HCT116 (cell line): ENCODE data around the gene BARX1. TPM values are rescaled to one million over a fixed set of nuclear protein-coding genes. Genes with fewer than 3 reads are reported as not detected.

Source experiments
- ATAC-seq: fragments of 200-7000 bp; cut with Tn5 transposase; 2 replicates; pipeline ENCODE4 v1.9.1; 2020; ENCODE audit warnings: mild to moderate bottlenecking, moderate library complexity
- BruUV-seq: library from RNA; stranded (reverse); fragments of 400-500 nt; replicated peaks from 2 replicates; lab custom pipeline; 2021; lab: Mats Ljungman, UMichigan
- CTCF ChIA-PET: fragments of 300-600 bp; sonication (Branson Sonifier 250); formaldehyde crosslinking; loops from one replicate; lab custom pipeline; 2021; ENCODE audit warnings: antibody characterized with exemption; lab: Charles Lee
- POLR2A ChIA-PET: fragments of 300-600, 350-600 bp; sonication (Branson Sonifier 250); formaldehyde crosslinking; loops from one replicate; lab custom pipeline; 2021; ENCODE audit warnings: antibody characterized with exemption; lab: Charles Lee
- RAD21 ChIA-PET, 2 experiments: fragments of 300-600 bp; sonication (Branson Sonifier 250); formaldehyde crosslinking; loops; one replicate each; lab custom pipeline; 2023; ENCODE audit warnings: low total read pairs in 2 of 2; ENCODE audit not compliant: uncharacterized antibody in 2 of 2, unreplicated experiment in 2 of 2, low non-redundant PET in 1 of 2; lab: Charles Lee
- DNase-seq: peaks from one replicate; pipeline ENCODE4 v3.0.0-alpha.2; 2010; ENCODE audit warnings: low read depth, low spot score
- H2AFZ ChIP-seq: fragments of 200-600 bp; shearing (Covaris generic), sonication (generic); 2 replicates; pipeline ENCODE4 v1.6.1; 2017; ENCODE audit warnings: low read depth, mixed run types, mixed read lengths, antibody characterized with exemption, low read length; ENCODE audit not compliant: poor library complexity, severe bottlenecking
- H3K27ac ChIP-seq: 2 replicates; pipeline ENCODE4 v1.5.1; 2012; ENCODE audit warnings: low read depth, low read length
- H3K27me3 ChIP-seq: fragments of 200-600 bp; sonication (generic); 2 replicates; pipeline ENCODE4 v1.6.1; 2016; ENCODE audit warnings: mixed run types, low read length, mixed read lengths; ENCODE audit not compliant: insufficient read depth
- H3K36me3 ChIP-seq, 2 experiments: fragments of 200-500 bp in 1 of 2; fragments of 200-600 bp in 1 of 2; sonication (Bioruptor generic) in 1 of 2; sonication (generic) in 1 of 2; 2 replicates each; pipeline versions ENCODE4 v1.5.1 to v1.6.1; 2014 to 2016; ENCODE audit warnings: low read length in 2 of 2, inconsistent platforms in 1 of 2, mixed read lengths in 1 of 2, mixed run types in 1 of 2; ENCODE audit not compliant: insufficient read depth in 2 of 2, control insufficient read depth in 1 of 2
- H3K4me1 ChIP-seq, 2 experiments: fragments of 200-600 bp in 1 of 2; sonication (generic) in 1 of 2; 2 replicates each; pipeline versions ENCODE4 v1.5.1 to v1.6.1; 2012 to 2017; ENCODE audit warnings: low read length in 2 of 2, inconsistent platforms in 1 of 2, mild to moderate bottlenecking in 1 of 2, mixed read lengths in 1 of 2, mixed run types in 1 of 2, moderate library complexity in 1 of 2; ENCODE audit not compliant: insufficient read depth in 2 of 2, control insufficient read depth in 1 of 2
- H3K4me2 ChIP-seq: fragments of 200-600 bp; sonication (generic); 2 replicates; pipeline ENCODE4 v1.6.1; 2017; ENCODE audit warnings: mixed run types, low read length, mixed read lengths
- H3K4me3 ChIP-seq, 2 experiments: fragments of 200-600 bp in 1 of 2; sonication (generic) in 1 of 2; replicated peaks in 1 of 2; 2 replicates each; pipeline ENCODE4 v1.5.1; 2011 to 2016; ENCODE audit warnings: low read length in 2 of 2, control low read depth in 1 of 2, low read depth in 1 of 2, mild to moderate bottlenecking in 1 of 2, mixed read lengths in 1 of 2, mixed run types in 1 of 2
- H3K79me2 ChIP-seq: fragments of 200-600 bp; sonication (generic); 2 replicates; pipeline ENCODE4 v1.6.1; 2017; ENCODE audit warnings: mild to moderate bottlenecking, mixed run types, low read length, moderate library complexity, mixed read lengths; ENCODE audit not compliant: insufficient read depth
- H3K9ac ChIP-seq: fragments of 200-600 bp; sonication (generic); 2 replicates; pipeline ENCODE4 v1.6.1; 2016; ENCODE audit warnings: low read length, mixed read lengths
- H3K9me2 ChIP-seq: fragments of 200-600 bp; sonication (generic), shearing (Covaris generic); 2 replicates; pipeline ENCODE4 v1.6.1; 2017; ENCODE audit warnings: mixed run types, mild to moderate bottlenecking, moderate library complexity; ENCODE audit not compliant: insufficient read depth
- H3K9me3 ChIP-seq, 2 experiments: fragments of 200-500 bp in 1 of 2; fragments of 200-600 bp in 1 of 2; sonication (Bioruptor generic) in 1 of 2; sonication (generic) in 1 of 2; 2 replicates each; pipeline ENCODE4 v1.6.1; 2014 to 2017; ENCODE audit warnings: low read length in 2 of 2, mixed read lengths in 2 of 2, inconsistent platforms in 1 of 2, low read depth in 1 of 2, mild to moderate bottlenecking in 1 of 2, mixed run types in 1 of 2, moderate library complexity in 1 of 2; ENCODE audit not compliant: control insufficient read depth in 1 of 2, insufficient read depth in 1 of 2
- H4K20me1 ChIP-seq: fragments of 200-600 bp; sonication (generic), shearing (Covaris generic); 2 replicates; pipeline ENCODE4 v1.6.1; 2017; ENCODE audit warnings: mixed run types, mild to moderate bottlenecking, moderate library complexity; ENCODE audit not compliant: insufficient read depth
- CBX3 ChIP-seq: IDR thresholded peaks from 2 replicates; pipeline ENCODE4 v1.6.1; 2012; ENCODE audit warnings: low read depth
- CTCF ChIP-seq, 3 experiments: fragments of 200-600 bp in 1 of 3; sonication (generic) in 1 of 3; IDR thresholded peaks in 2 of 3; conservative IDR thresholded peaks in 1 of 3; 2 replicates each; pipeline ENCODE4 v1.5.1; 2012 to 2017; ENCODE audit warnings: low read depth in 2 of 3, low read length in 2 of 3, antibody characterized with exemption in 1 of 3, borderline replicate concordance in 1 of 3, control low read depth in 1 of 3, mild to moderate bottlenecking in 1 of 3, mixed read lengths in 1 of 3, mixed run types in 1 of 3, moderate library complexity in 1 of 3; ENCODE audit not compliant: insufficient read depth in 1 of 3
- ELF1 ChIP-seq: IDR thresholded peaks from 2 replicates; pipeline ENCODE4 v1.6.1; 2012; ENCODE audit warnings: low read depth, borderline replicate concordance
- EZH2 ChIP-seq: fragments of 200-600 bp; sonication (generic); IDR thresholded peaks from 2 replicates; pipeline ENCODE4 v1.6.1; 2017; ENCODE audit warnings: antibody characterized with exemption, mixed run types
- EZH2phosphoT487 ChIP-seq: fragments of 200-600 bp; IDR thresholded peaks from 2 replicates; pipeline ENCODE4 v1.6.1; 2018; ENCODE audit warnings: antibody characterized with exemption, borderline replicate concordance
- JUND ChIP-seq: IDR thresholded peaks from 2 replicates; pipeline ENCODE4 v1.6.1; 2012
- POLR2A ChIP-seq: IDR thresholded peaks from 2 replicates; pipeline ENCODE4 v1.7.0; 2011; ENCODE audit warnings: borderline replicate concordance; ENCODE audit not compliant: insufficient read depth, insufficient read length; ENCODE audit errors: extremely low read depth
- RAD21 ChIP-seq: IDR thresholded peaks from 2 replicates; pipeline ENCODE4 v1.6.1; 2012; ENCODE audit warnings: low read depth, mild to moderate bottlenecking
- REST ChIP-seq: IDR thresholded peaks from 2 replicates; pipeline ENCODE4 v1.6.1; 2012; ENCODE audit warnings: low read depth
- SIN3A ChIP-seq: IDR thresholded peaks from 2 replicates; pipeline ENCODE4 v1.6.1; 2012; ENCODE audit warnings: low read depth
- SP1 ChIP-seq: IDR thresholded peaks from 2 replicates; pipeline ENCODE4 v1.6.1; 2012; ENCODE audit warnings: low read depth
- SRF ChIP-seq: IDR thresholded peaks from 2 replicates; pipeline ENCODE4 v1.6.1; 2012; ENCODE audit warnings: low read depth
- TCF7L2 ChIP-seq: IDR thresholded peaks from 2 replicates; pipeline ENCODE4 v1.7.0; 2011; ENCODE audit warnings: borderline replicate concordance, inconsistent platforms; ENCODE audit not compliant: insufficient read depth, insufficient read length; ENCODE audit errors: extremely low read depth
- intact Hi-C: fragments of 100-400 bp; cut with micrococcal nuclease; formaldehyde crosslinking; loops from 2 replicates; pipeline ENCODE4 v1.10.0; 2022
- total RNA-seq: library from RNA; stranded (reverse); gene quantifications from one replicate; pipeline ENCODE4 v1.2.1, GENCODE V29; 2021; ENCODE audit not compliant: unreplicated experiment
- TF ChIP-seq, protein P1 (sequence below): IDR thresholded peaks from 2 replicates; pipeline ENCODE4 v1.6.1; 2011; ENCODE audit warnings: mild to moderate bottlenecking, low read length, moderate library complexity; ENCODE audit not compliant: insufficient replicate concordance; ENCODE audit errors: extremely low read depth

BARX1 gene
- total RNA-seq, 1 experiment from 2014 or later: not detected

DNA sequence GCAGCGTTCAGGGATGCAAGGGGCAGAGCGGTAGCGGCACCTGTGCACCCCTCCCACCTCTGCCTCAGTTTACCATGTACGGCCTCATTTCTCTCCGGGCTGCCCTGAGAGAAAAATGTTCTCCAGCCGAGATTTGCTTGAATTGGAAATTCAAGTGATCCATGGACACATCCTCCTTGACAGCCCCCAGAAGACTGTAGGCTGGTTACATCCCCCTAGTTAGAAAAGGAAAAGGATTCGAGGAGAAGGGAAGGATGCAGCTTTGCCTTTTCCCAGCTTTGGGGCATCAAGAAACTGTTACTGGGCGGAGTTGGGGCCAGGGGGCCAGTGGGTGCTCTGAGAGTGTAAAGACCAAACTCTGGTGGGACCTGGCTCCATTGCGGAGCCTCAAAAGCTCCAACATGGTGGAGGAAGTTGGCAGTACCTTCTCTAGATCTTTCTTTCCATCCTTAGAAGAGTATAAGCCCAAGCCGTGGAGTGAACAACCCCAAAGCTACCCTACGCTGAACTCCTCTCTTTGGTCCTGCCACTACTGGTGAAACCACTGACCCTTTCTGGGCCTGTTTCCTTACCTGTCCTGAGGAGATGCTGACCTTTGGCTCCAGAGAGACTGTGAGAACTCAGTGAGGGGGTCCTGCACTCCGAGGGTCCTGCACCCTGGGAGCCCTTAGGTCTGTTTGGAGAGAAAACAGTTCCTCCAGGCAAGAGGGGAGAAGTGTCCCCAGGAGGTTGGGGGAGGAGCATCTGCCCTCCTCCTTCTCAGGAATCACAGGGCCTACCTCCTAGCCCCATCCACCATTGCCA lies 1.0 kb upstream of the BARX1 start:
- POLR2A ChIA-PET: no interaction called here
- ATAC-seq (no peak), DNase-seq (no peak)
- H3K4me3 ChIP-seq: no peak overlapping the region
- intact Hi-C loops: no loop called here
- H2AFZ ChIP-seq: no peak overlapping the region
- H3K4me1 ChIP-seq: no peaks in the 10 kb centered on the region
- H3K27ac ChIP-seq: no peak overlapping the region
- CTCF ChIA-PET: no interaction called here
- H3K9ac ChIP-seq: no peak overlapping the region
- no peaks in the 10 kb centered on the region for H3K9me2 ChIP-seq
- RAD21 ChIA-PET: no interaction called here
- H3K9me3 ChIP-seq: no peaks in the 10 kb centered on the region
- TF ChIP-seq POLR2A (no peak), SRF (no peak), CTCF (IDR thresholded peaks at IDR 0.05 in 2 of 3, conservative IDR thresholded peaks at IDR 0.05 in 1 of 3; ENCODE audit: borderline replicate concordance in 1 of 3, insufficient read depth in 1 of 3, low read depth in 2 of 3, low read length in 2 of 3) (no peak), CBX3 (no peak), ELF1 (no peak), EZH2phosphoT487 (no peak), REST (no peak), EZH2 (no peak), JUND (no peak), TCF7L2 (no peak), SIN3A (no peak), RAD21 (no peak), SP1 (no peak)
- TF ChIP-seq, protein P1, sequence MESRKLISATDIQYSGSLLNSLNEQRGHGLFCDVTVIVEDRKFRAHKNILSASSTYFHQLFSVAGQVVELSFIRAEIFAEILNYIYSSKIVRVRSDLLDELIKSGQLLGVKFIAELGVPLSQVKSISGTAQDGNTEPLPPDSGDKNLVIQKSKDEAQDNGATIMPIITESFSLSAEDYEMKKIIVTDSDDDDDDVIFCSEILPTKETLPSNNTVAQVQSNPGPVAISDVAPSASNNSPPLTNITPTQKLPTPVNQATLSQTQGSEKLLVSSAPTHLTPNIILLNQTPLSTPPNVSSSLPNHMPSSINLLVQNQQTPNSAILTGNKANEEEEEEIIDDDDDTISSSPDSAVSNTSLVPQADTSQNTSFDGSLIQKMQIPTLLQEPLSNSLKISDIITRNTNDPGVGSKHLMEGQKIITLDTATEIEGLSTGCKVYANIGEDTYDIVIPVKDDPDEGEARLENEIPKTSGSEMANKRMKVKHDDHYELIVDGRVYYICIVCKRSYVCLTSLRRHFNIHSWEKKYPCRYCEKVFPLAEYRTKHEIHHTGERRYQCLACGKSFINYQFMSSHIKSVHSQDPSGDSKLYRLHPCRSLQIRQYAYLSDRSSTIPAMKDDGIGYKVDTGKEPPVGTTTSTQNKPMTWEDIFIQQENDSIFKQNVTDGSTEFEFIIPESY: no peak
- no peaks in the 10 kb centered on the region for H4K20me1 ChIP-seq
- H3K79me2 ChIP-seq: no peaks in the 10 kb centered on the region
- no peaks in the 10 kb centered on the region for H3K36me3 ChIP-seq
- H3K27me3 ChIP-seq: no peaks in the 10 kb centered on the region
- no TSS peak for BruUV-seq
- no peak overlapping the region for H3K4me2 ChIP-seq
